ENCODE results near the gene IL13RA1. TPM values are rescaled to one million over a fixed set of nuclear protein-coding genes. Genes with fewer than 3 reads are reported as not detected.

The IL13RA1 gene
- total RNA-seq, 4 donors from 2014 or later, result 53.1 to 101 (median 85.2) TPM

DNA sequence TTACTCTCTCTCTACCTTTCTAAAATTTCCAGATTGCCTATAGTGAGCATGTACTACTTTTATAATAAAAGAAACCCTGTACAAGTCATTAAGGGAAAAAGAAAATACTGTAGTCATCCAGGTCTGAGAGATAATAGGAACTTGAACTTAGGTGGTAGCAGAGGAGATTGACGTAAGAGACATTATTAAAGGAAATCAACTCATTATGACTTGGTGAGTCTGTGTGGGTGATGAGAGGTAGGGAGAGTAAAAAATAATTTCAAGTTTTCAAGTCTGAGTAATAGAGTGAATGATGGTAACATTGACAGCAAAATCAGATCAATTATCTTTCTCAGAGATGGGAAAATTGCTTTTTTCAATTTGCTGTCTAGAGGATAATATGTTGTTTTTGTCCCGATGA is 52.2 kb downstream of the IL13RA1 start:
- Histone ChIP-seq H3K27me3 (no peaks in the 10 kb centered on the region), H3K4me1 (peaks cover 0 to 34% (median 20%) of the 10 kb centered on the region in 4 donors), H3K27ac (replicated peaks in 1 of 4) (peak overlapping the region in 2 of 4 donors; percentile 66 to 72), H3K9me3 (no peaks in the 10 kb centered on the region), H3K4me3 (no peak overlapping the region), H3K36me3 (peaks cover 0 to 14% (median 2%) of the 10 kb centered on the region in 4 donors)
- intact Hi-C loops (cut with DNase I), result no loop called here
- TF ChIP-seq POLR2AphosphoS5 (IDR thresholded peaks at IDR 0.05) (no peak), EP300 (IDR thresholded peaks at IDR 0.05) (no peak)
- WGBS, result 79% methylated on average over 2 of the region's 2 CpGs
- no peak for DNase-seq (ENCODE audit: extremely low spot score)

- Histone ChIP-seq H3K4me3 (no peak overlapping the region), H3K9me3 (no peaks in the 10 kb centered on the region), H3K36me3 (peaks cover 0 to 11% (median 2%) of the 10 kb centered on the region in 4 donors), H3K27me3 (no peaks in the 10 kb centered on the region), H3K27ac (replicated peaks in 1 of 4) (peak overlapping the region; percentile 42 to 72 (median 61)), H3K4me1 (peaks cover 0 to 34% (median 20%) of the 10 kb centered on the region in 4 donors)
- no peak for DNase-seq (ENCODE audit: extremely low spot score)
- TF ChIP-seq POLR2AphosphoS5 (IDR thresholded peaks at IDR 0.05), result peak; percentile 24 to 26
- TF ChIP-seq EP300 (IDR thresholded peaks at IDR 0.05), result peak; percentile 61
- TF ChIP-seq POLR2A (IDR thresholded peaks at IDR 0.05; ENCODE audit: low read depth), result no peak
- TF ChIP-seq, protein P1, sequence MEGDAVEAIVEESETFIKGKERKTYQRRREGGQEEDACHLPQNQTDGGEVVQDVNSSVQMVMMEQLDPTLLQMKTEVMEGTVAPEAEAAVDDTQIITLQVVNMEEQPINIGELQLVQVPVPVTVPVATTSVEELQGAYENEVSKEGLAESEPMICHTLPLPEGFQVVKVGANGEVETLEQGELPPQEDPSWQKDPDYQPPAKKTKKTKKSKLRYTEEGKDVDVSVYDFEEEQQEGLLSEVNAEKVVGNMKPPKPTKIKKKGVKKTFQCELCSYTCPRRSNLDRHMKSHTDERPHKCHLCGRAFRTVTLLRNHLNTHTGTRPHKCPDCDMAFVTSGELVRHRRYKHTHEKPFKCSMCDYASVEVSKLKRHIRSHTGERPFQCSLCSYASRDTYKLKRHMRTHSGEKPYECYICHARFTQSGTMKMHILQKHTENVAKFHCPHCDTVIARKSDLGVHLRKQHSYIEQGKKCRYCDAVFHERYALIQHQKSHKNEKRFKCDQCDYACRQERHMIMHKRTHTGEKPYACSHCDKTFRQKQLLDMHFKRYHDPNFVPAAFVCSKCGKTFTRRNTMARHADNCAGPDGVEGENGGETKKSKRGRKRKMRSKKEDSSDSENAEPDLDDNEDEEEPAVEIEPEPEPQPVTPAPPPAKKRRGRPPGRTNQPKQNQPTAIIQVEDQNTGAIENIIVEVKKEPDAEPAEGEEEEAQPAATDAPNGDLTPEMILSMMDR (IDR thresholded peaks at IDR 0.05), result no peak
- intact Hi-C loops (cut with DNase I), result no loop called here
- 5% methylated on average over 2 of the region's 2 CpGs for WGBS
Observed at GRCh38 chrX:118780509-118780908, 53.1 kb downstream of the IL13RA1 start.

DNA sequence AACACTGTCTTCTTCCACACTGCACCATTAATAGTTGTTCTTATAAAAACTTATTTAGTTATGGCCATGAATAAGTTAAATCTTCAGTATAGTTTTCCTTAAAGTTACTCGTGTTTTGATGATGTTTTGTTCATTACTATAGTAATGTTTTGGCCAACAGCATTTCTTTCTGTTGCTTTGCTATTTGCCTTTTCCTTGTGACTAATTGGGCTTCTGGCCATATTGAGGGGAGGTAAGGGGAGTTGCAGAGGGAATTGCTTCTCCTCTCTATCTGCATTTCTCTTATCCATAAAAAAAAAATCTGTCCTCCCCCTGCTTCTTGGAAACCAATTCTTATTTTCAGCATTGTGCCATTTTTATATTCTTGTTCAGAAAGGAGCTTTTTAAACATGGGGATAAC is 53.5 kb downstream of the IL13RA1 start:
- H3K4me1 ChIP-seq, result peaks cover 0 to 34% (median 20%) of the 10 kb centered on the region in 4 donors
- H3K4me3 ChIP-seq, result no peak overlapping the region
- H3K27ac ChIP-seq (replicated peaks in 1 of 4), result peak overlapping the region; percentile 42 to 72 (median 61)
- H3K27me3 ChIP-seq, result no peaks in the 10 kb centered on the region
- H3K9me3 ChIP-seq, result no peaks in the 10 kb centered on the region
- intact Hi-C loops (cut with DNase I), result no loop called here
- DNase-seq (ENCODE audit: extremely low spot score), result no peak
- no peak for TF ChIP-seq POLR2A (IDR thresholded peaks at IDR 0.05; ENCODE audit: low read depth)
- TF ChIP-seq EP300 (IDR thresholded peaks at IDR 0.05), result no peak
- no peak for TF ChIP-seq POLR2AphosphoS5 (IDR thresholded peaks at IDR 0.05)
- TF ChIP-seq, protein P1 (IDR thresholded peaks at IDR 0.05), result no peak
- 14% methylated on average over 1 of the region's 1 CpG for WGBS
- peaks cover 0 to 11% (median 2%) of the 10 kb centered on the region in 4 donors for H3K36me3 ChIP-seq

DNA sequence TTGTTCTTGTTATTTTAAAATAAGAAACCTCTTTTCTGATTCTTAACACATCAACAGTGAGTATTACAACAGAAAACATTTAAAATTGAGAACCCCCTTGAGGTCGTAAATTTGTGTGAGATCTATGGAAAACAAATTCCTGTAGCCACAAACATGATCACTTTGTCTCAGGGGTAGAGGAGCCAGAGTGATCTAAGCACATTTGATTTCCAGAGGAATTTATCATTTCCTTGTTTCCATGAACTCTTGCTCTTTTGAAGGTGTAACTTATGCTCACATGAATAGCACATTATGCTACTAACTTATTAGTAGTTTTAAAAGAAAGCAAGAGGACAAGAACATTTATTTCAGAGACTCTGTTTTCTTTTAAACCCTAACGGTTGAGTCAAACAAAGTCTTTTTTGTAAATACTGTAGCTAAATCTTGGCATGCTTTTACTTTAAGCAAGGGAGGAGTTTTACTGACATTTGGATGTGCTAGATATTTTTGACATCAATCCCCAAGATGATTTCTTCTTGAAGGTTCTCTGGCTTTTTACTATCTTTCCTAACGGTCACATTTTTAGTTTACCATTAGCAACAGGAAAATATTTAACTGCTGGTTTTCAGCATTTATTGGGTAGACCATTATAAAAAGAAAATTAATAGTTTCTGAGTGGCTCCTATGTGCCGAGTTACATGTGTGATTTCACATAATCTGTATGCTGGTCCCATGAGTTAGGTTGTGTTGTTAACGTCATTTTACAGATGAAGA is 68.3 kb downstream of the IL13RA1 start:
- intact Hi-C loops (cut with DNase I), result no loop called here
- no peak overlapping the region for H3K4me3 ChIP-seq

GRCh38 chrX:118802857-118803256 is 75.5 kb downstream of the IL13RA1 start:
- H3K27ac ChIP-seq (replicated peaks in 1 of 4), result peak overlapping the region in 2 of 4 donors; percentile 33 to 43
- 9% methylated on average over 1 of the region's 1 CpG for WGBS
- no peaks in the 10 kb centered on the region for H3K36me3 ChIP-seq
- H3K4me1 ChIP-seq, result peaks cover 0 to 14% (median 7%) of the 10 kb centered on the region in 4 donors
- no peak for DNase-seq (ENCODE audit: extremely low spot score)
- TF ChIP-seq, protein P1 (IDR thresholded peaks at IDR 0.05), result no peak
- TF ChIP-seq EP300 (IDR thresholded peaks at IDR 0.05) (no peak), POLR2AphosphoS5 (IDR thresholded peaks at IDR 0.05) (peak in 1 of 2 donors; percentile 11)
- H3K27me3 ChIP-seq, result no peaks in the 10 kb centered on the region
- intact Hi-C loops (cut with DNase I), result no loop called here
- H3K9me3 ChIP-seq, result peaks cover 0 to 4% (median 0%) of the 10 kb centered on the region in 4 donors
- no peak overlapping the region for H3K4me3 ChIP-seq

More for the DNA sequence above, 68.3 kb downstream of the IL13RA1 start:
- H3K27me3 ChIP-seq, result no peaks in the 10 kb centered on the region
- H3K4me1 ChIP-seq, result peaks cover 0 to 57% (median 28%) of the 10 kb centered on the region in 4 donors
- no peaks in the 10 kb centered on the region for H3K36me3 ChIP-seq
- 32% methylated on average over 5 of the region's 5 CpGs for WGBS
- no peak for TF ChIP-seq POLR2A (IDR thresholded peaks at IDR 0.05; ENCODE audit: low read depth)
- no peak for TF ChIP-seq POLR2AphosphoS5 (IDR thresholded peaks at IDR 0.05)
- TF ChIP-seq, protein P1 (IDR thresholded peaks at IDR 0.05), result no peak
- no peak for TF ChIP-seq EP300 (IDR thresholded peaks at IDR 0.05)
- no peak for DNase-seq (ENCODE audit: extremely low spot score)
- peak overlapping the region; percentile 58 to 70 (median 66) for H3K27ac ChIP-seq (replicated peaks in 1 of 4)
- no peaks in the 10 kb centered on the region for H3K9me3 ChIP-seq
